ENCODE measurements around the gene PTGFRN.

GRCh38 chr1:116945996-116946395, 36.3 kb downstream of the PTGFRN start:
- no peak for TF ChIP-seq SUZ12 (IDR thresholded peaks at IDR 0.05; ENCODE audit: extremely low read depth, insufficient read depth, insufficient read length)
- no peak for TF ChIP-seq YY1 (IDR thresholded peaks at IDR 0.05; ENCODE audit: insufficient read depth, insufficient read length)
